ENCODE data around the gene ROR1. TPM values are rescaled to one million over a fixed set of nuclear protein-coding genes. Genes with fewer than 3 reads are reported as not detected.

Gene ROR1
- total and polyA plus RNA-seq, 2 of the 4 experiments (the other 2 are of a cell fraction) = 4.4 to 10.0 TPM

GRCh38 chr1:63739452-63739851 lies 34.4 kb upstream of the ROR1 start:
- Histone ChIP-seq H3K9me1 (ENCODE audit: insufficient read depth, low read length) (no peaks in the 10 kb centered on the region), H2BK15ac (ENCODE audit: low read depth, low read length) (no peak overlapping the region), H4K8ac (ENCODE audit: low read depth in 2 of 2, low read length in 2 of 2) (no peak overlapping the region), H4K91ac (ENCODE audit: insufficient read depth, low read depth, low read length) (no peak overlapping the region), H2AFZ (replicated peaks; ENCODE audit: low read length, poor library complexity) (no peak overlapping the region), H3K27me3 (ENCODE audit: control insufficient read depth, insufficient read depth, low read length) (peaks cover 7% of the 10 kb centered on the region), H2BK20ac (ENCODE audit: low read depth, low read length) (no peak overlapping the region), H2AK9ac (replicated peaks; ENCODE audit: low read depth, low read length, poor library complexity) (no peak overlapping the region), H2BK120ac (ENCODE audit: low read depth, low read length) (no peak overlapping the region), H3K14ac (replicated peaks; ENCODE audit: low read depth, low read length) (no peak overlapping the region), H2BK5ac (ENCODE audit: low read depth, low read length, poor library complexity, severe bottlenecking) (no peak overlapping the region), H3K23ac (ENCODE audit: low read depth, low read length) (no peak overlapping the region), H3K36me3 (ENCODE audit: control insufficient read depth, insufficient read depth, low read length) (no peaks in the 10 kb centered on the region), H3K4me3 (ENCODE audit: insufficient read depth, low read depth, low read length) (no peak overlapping the region), H3K9ac (ENCODE audit: low read depth, low read length) (no peak overlapping the region), H3K18ac (ENCODE audit: low read depth, low read length) (no peak overlapping the region), H2AK5ac (ENCODE audit: low read depth, low read length) (no peak overlapping the region), H3K4ac (ENCODE audit: low read depth, low read length) (no peak overlapping the region), H3K9me3 (ENCODE audit: control insufficient read depth, insufficient read depth, low read length) (peaks cover 2% of the 10 kb centered on the region; the same call in 1 of the 2 replicates), H4K20me1 (ENCODE audit: insufficient read depth, low read length) (no peaks in the 10 kb centered on the region), H3K56ac (ENCODE audit: extremely low read depth, insufficient read depth, low read length) (no peak overlapping the region), H3K79me1 (ENCODE audit: low read depth in 1 of 2, low read length in 2 of 2) (no peaks in the 10 kb centered on the region), H3K4me2 (ENCODE audit: low read depth, low read length) (no peak overlapping the region), H3K4me1 (ENCODE audit: control insufficient read depth, insufficient read depth, low read length) (no peaks in the 10 kb centered on the region), H3K27ac (ENCODE audit: insufficient read depth, low read length) (no peak overlapping the region), H4K5ac (ENCODE audit: low read depth, low read length) (no peak overlapping the region)
- dilution Hi-C loops (cut with HindIII; ENCODE audit: low sequenced_read_pairs, unreplicated experiment) (no loop called here), in situ Hi-C loops (cut with MboI; ENCODE audit: low sequenced_read_pairs) (no loop called here), intact Hi-C loops (cut with micrococcal nuclease) (no loop called here)
- ChIA-PET CTCF (no interaction called here), POLR2A (ENCODE audit: unreplicated experiment) (no interaction called here)
- WGBS, 2 experiments (ENCODE audit: extremely low coverage in 2 of 2, insufficient read length in 1 of 2) = 14% methylated on average over 1 of the region's 2 CpGs; no CpG with 5 or more reads in 1 of the 2 experiments
- BruUV-seq (replicated peaks) = no TSS peak
- no peak for ATAC-seq (ENCODE audit: low read depth)
- TF ChIP-seq MAZ (IDR thresholded peaks at IDR 0.05; ENCODE audit: borderline replicate concordance, low read depth, low read length) (no peak), MAFK (IDR thresholded peaks at IDR 0.05; ENCODE audit: low read depth, low read length) (no peak), NFE2L2 (IDR thresholded peaks at IDR 0.05; ENCODE audit: low read depth, low read length) (no peak), CEBPB (IDR thresholded peaks at IDR 0.05; ENCODE audit: low read depth, low read length) (no peak), USF2 (IDR thresholded peaks at IDR 0.05; ENCODE audit: low read depth, low read length) (no peak), RCOR1 (IDR thresholded peaks at IDR 0.05; ENCODE audit: insufficient replicate concordance, low read length) (no peak), MXI1 (IDR thresholded peaks at IDR 0.05; ENCODE audit: borderline replicate concordance, low read depth, low read length) (no peak), CHD1 (IDR thresholded peaks at IDR 0.05; ENCODE audit: low read depth, low read length) (no peak), RAD21 (IDR thresholded peaks at IDR 0.05; ENCODE audit: low read length) (no peak), SMC3 (IDR thresholded peaks at IDR 0.05; ENCODE audit: low read depth, low read length) (no peak), FOS (IDR thresholded peaks at IDR 0.05; ENCODE audit: low read depth, low read length) (no peak), POLR2A (IDR thresholded peaks at IDR 0.05; ENCODE audit: low read depth, low read length) (no peak), BHLHE40 (IDR thresholded peaks at IDR 0.05; ENCODE audit: low read depth, low read length) (no peak)
- TF ChIP-seq, protein P1, sequence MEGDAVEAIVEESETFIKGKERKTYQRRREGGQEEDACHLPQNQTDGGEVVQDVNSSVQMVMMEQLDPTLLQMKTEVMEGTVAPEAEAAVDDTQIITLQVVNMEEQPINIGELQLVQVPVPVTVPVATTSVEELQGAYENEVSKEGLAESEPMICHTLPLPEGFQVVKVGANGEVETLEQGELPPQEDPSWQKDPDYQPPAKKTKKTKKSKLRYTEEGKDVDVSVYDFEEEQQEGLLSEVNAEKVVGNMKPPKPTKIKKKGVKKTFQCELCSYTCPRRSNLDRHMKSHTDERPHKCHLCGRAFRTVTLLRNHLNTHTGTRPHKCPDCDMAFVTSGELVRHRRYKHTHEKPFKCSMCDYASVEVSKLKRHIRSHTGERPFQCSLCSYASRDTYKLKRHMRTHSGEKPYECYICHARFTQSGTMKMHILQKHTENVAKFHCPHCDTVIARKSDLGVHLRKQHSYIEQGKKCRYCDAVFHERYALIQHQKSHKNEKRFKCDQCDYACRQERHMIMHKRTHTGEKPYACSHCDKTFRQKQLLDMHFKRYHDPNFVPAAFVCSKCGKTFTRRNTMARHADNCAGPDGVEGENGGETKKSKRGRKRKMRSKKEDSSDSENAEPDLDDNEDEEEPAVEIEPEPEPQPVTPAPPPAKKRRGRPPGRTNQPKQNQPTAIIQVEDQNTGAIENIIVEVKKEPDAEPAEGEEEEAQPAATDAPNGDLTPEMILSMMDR (conservative IDR thresholded peaks at IDR 0.05; ENCODE audit: low read depth, low read length) = no peak
- no peak for DNase-seq
